GM19463 (cell line): ENCODE data around the gene PTGR2.
"Not testable (repeated sequence)": the region's sequence is repeated elsewhere in the genome, so short reads cannot be mapped to it uniquely, and the experiment has no call there.

Experiments used
- ATAC-seq: cut with Tn5 transposase; IDR thresholded peaks from one replicate; pipeline ENCODE4 v1.9.1; 2021; ENCODE audit warnings: mild to moderate bottlenecking, moderate library complexity; ENCODE audit not compliant: unreplicated experiment

PTGR2 gene

GRCh38 chr14:73833034-73833433 is 18.6 kb upstream of the PTGR2 start:
- no peak for ATAC-seq

GRCh38 chr14:73833530-73834260 is 17.9 kb upstream of the PTGR2 start:
- ATAC-seq = no peak

- no peak for ATAC-seq
These were observed 17.4 kb upstream of the PTGR2 start for GRCh38 chr14:73834261-73834625.

- not testable (repeated sequence) for ATAC-seq
These were observed 13.2 kb upstream of the PTGR2 start for GRCh38 chr14:73838293-73839034.

GRCh38 chr14:73842201-73842600 is 9.4 kb upstream of the PTGR2 start:
- ATAC-seq = no peak

- ATAC-seq = no peak
These were observed 8.8 kb upstream of the PTGR2 start for GRCh38 chr14:73842851-73843250.

- ATAC-seq = no peak
These were observed 8.3 kb upstream of the PTGR2 start for GRCh38 chr14:73843296-73843695.

- no peak for ATAC-seq
These were observed 4.7 kb upstream of the PTGR2 start for GRCh38 chr14:73846947-73847346.

GRCh38 chr14:73851000-73851399 is 631 bp upstream of the PTGR2 start:
- no peak for ATAC-seq

GRCh38 chr14:73859145-73859544 is 7.5 kb downstream of the PTGR2 start:
- ATAC-seq = no peak

GRCh38 chr14:73861073-73861472 is 9.4 kb downstream of the PTGR2 start:
- no peak for ATAC-seq

GRCh38 chr14:73862480-73862879 is 10.8 kb downstream of the PTGR2 start:
- ATAC-seq = no peak

- no peak for ATAC-seq
These were observed 11.6 kb downstream of the PTGR2 start for GRCh38 chr14:73863209-73863608.

- ATAC-seq = no peak
These were observed 14.0 kb downstream of the PTGR2 start for GRCh38 chr14:73865534-73866113.

- not testable (repeated sequence) for ATAC-seq
These were observed 18.1 kb downstream of the PTGR2 start for GRCh38 chr14:73869754-73870153.

GRCh38 chr14:73870525-73871235 is 19.0 kb downstream of the PTGR2 start:
- ATAC-seq = no peak

GRCh38 chr14:73873660-73874059 is 22.0 kb downstream of the PTGR2 start:
- ATAC-seq = no peak

- no peak for ATAC-seq
These were observed 26.2 kb downstream of the PTGR2 start for GRCh38 chr14:73877790-73878189.

GRCh38 chr14:73878436-73878835 is 26.8 kb downstream of the PTGR2 start:
- no peak for ATAC-seq

GRCh38 chr14:73879027-73879426 is 27.4 kb downstream of the PTGR2 start:
- ATAC-seq = no peak

GRCh38 chr14:73884438-73885190 is 33.0 kb downstream of the PTGR2 start:
- no peak for ATAC-seq
